Esophagus muscularis mucosa (tissue), 3 donors: ENCODE measurements around the gene KCNS1.
A peak's percentile ranks its signal among the peaks of the same experiment; 100 is the strongest.

Source experiments
- POLR2A ChIP-seq: fragments of 450-650 bp; IDR thresholded peaks from one replicate; pipeline ENCODE4 v1.6.1; 2017; ENCODE audit warnings: antibody characterized with exemption, moderate library complexity, mild to moderate bottlenecking, low read depth
- TF ChIP-seq, protein P1 (sequence below), 3 experiments: fragments of 200-600 bp in 2 of 3; fragments of 450-650 bp in 1 of 3; sonication (generic) in 2 of 3; IDR thresholded peaks; one replicate each; pipeline ENCODE4 v1.5.1; 2017 to 2019; ENCODE audit warnings: antibody characterized with exemption in 3 of 3, mild to moderate bottlenecking in 2 of 3, moderate library complexity in 1 of 3

DNA sequence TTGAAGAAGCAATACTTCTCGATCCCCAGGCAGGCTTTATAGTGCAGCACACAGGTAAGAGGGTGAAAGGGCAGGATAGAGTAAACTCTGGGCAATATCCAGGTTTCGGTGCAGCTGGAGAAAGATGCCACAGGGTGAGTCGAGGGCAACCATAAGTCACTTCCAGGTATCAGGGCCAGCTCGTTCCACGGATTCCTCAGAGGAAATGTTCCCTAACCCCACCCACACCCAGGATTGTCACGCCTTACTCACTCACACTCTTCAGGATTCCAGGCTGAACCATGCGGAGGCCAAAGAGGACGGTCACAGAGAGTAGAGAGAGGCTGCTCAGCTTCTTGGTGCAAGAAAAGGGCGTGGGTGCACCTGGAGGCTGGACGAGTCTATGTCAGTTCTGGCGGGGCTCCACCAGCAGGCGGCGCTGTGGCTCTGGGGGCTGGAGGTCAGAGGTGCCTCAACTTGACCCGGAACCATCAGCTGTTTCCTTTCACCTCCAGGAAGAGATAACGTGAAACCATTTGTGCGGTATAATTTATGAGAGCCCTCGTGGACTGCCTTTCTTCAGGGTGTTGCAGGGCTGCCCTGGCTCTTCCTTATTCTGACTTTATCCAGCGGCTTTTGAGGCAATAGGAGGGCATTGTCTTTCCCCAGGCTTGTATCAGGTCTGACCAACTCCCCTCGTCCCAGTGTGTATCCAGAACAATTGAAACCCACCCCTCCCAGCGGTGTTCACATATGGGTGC is 37.8 kb upstream of the KCNS1 start:
- TF ChIP-seq, protein P1, sequence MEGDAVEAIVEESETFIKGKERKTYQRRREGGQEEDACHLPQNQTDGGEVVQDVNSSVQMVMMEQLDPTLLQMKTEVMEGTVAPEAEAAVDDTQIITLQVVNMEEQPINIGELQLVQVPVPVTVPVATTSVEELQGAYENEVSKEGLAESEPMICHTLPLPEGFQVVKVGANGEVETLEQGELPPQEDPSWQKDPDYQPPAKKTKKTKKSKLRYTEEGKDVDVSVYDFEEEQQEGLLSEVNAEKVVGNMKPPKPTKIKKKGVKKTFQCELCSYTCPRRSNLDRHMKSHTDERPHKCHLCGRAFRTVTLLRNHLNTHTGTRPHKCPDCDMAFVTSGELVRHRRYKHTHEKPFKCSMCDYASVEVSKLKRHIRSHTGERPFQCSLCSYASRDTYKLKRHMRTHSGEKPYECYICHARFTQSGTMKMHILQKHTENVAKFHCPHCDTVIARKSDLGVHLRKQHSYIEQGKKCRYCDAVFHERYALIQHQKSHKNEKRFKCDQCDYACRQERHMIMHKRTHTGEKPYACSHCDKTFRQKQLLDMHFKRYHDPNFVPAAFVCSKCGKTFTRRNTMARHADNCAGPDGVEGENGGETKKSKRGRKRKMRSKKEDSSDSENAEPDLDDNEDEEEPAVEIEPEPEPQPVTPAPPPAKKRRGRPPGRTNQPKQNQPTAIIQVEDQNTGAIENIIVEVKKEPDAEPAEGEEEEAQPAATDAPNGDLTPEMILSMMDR (IDR thresholded peaks at IDR 0.05): peak in 2 of 3 experiments; percentile 31 to 40
- TF ChIP-seq POLR2A: no peak
